Prostate gland (tissue), 2 donors: ENCODE results near the gene TTBK1. TPM values are rescaled to one million over a fixed set of nuclear protein-coding genes. Genes with fewer than 3 reads are reported as not detected.

Source experiments
- DNase-seq: peaks from one replicate; pipeline ENCODE4 v3.0.0-alpha.2; 2019; ENCODE audit warnings: low spot score
- H3K27ac ChIP-seq, 2 donors: fragments of 200-600 bp; sonication (generic); 2 replicates each; pipeline ENCODE4 v1.5.1; 2017 to 2019
- H3K27me3 ChIP-seq: fragments of 200-600 bp; sonication (generic); replicated peaks from 2 replicates; pipeline ENCODE4 v1.5.1; 2019; ENCODE audit not compliant: insufficient read depth
- H3K36me3 ChIP-seq, 2 donors: fragments of 200-600 bp; sonication (generic); 1 replicate in 1 of 2; 2 replicates in 1 of 2; pipeline versions ENCODE4 v1.5.1 to v1.8.1; 2017 to 2019
- H3K4me1 ChIP-seq: fragments of 200-600 bp; sonication (generic); replicated peaks from 2 replicates; pipeline ENCODE4 v1.5.1; 2019
- H3K4me3 ChIP-seq, 2 donors: fragments of 200-600 bp; sonication (generic); 2 replicates each; pipeline ENCODE4 v1.5.1; 2017 to 2019
- H3K9me3 ChIP-seq: fragments of 200-600 bp; sonication (generic); 2 replicates; pipeline ENCODE4 v1.5.1; 2017
- POLR2A ChIP-seq: fragments of 450-650 bp; IDR thresholded peaks from one replicate; pipeline ENCODE4 v1.6.1; 2016; ENCODE audit warnings: antibody characterized with exemption, mild to moderate bottlenecking
- POLR2AphosphoS5 ChIP-seq: sonication (generic); formaldehyde crosslinking; IDR thresholded peaks from one replicate; pipeline ENCODE4 v1.6.1; 2017; ENCODE audit warnings: antibody characterized with exemption
- WGBS: methylation state at CpG from one replicate; pipeline ENCODE4 v1.1.5; 2018; 5-methylcytosine and 5-hydroxymethylcytosine counted together
- intact Hi-C: fragments of 100-400 bp; cut with DNase I; formaldehyde crosslinking; loops from one replicate; pipeline ENCODE4 v1.14.2; 2022
- total RNA-seq, 2 donors: library from RNA; depleted of rRNA; stranded (reverse); fragments of >200 nt; gene quantifications; one replicate each; pipeline ENCODE4 v1.1.0, GENCODE V29; 2016
- TF ChIP-seq, protein P1 (sequence below), 4 experiments: fragments of 200-600 bp in 2 of 4; fragments of 450-650 bp in 2 of 4; sonication (generic) in 2 of 4; IDR thresholded peaks; 1 replicate in 3 of 4; 2 replicates in 1 of 4; pipeline ENCODE4 v1.5.1; 2016 to 2019; ENCODE audit warnings: antibody characterized with exemption in 4 of 4, mild to moderate bottlenecking in 2 of 4, moderate library complexity in 2 of 4

The TTBK1 gene
- total RNA-seq, 2 donors from 2014 or later = 0.18 to 0.62 TPM

GRCh38 chr6:43260791-43261190 lies 17.5 kb downstream of the TTBK1 start:
- 83% methylated on average over 4 of the region's 4 CpGs for WGBS
- Histone ChIP-seq H3K4me3 (no peak overlapping the region), H3K9me3 (no peaks in the 10 kb centered on the region), H3K27ac (no peak overlapping the region), H3K36me3 (no peaks in the 10 kb centered on the region), H3K4me1 (no peaks in the 10 kb centered on the region), H3K27me3 (no peaks in the 10 kb centered on the region)
- TF ChIP-seq POLR2AphosphoS5 (no peak), POLR2A (no peak)
- TF ChIP-seq, protein P1, sequence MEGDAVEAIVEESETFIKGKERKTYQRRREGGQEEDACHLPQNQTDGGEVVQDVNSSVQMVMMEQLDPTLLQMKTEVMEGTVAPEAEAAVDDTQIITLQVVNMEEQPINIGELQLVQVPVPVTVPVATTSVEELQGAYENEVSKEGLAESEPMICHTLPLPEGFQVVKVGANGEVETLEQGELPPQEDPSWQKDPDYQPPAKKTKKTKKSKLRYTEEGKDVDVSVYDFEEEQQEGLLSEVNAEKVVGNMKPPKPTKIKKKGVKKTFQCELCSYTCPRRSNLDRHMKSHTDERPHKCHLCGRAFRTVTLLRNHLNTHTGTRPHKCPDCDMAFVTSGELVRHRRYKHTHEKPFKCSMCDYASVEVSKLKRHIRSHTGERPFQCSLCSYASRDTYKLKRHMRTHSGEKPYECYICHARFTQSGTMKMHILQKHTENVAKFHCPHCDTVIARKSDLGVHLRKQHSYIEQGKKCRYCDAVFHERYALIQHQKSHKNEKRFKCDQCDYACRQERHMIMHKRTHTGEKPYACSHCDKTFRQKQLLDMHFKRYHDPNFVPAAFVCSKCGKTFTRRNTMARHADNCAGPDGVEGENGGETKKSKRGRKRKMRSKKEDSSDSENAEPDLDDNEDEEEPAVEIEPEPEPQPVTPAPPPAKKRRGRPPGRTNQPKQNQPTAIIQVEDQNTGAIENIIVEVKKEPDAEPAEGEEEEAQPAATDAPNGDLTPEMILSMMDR (IDR thresholded peaks at IDR 0.05) = no peak
- intact Hi-C loops = loop anchor here (10.0 kb wide), 1 partner anchor 234 kb away; no protein-coding TSS in a partner anchor
- DNase-seq = no peak

DNA sequence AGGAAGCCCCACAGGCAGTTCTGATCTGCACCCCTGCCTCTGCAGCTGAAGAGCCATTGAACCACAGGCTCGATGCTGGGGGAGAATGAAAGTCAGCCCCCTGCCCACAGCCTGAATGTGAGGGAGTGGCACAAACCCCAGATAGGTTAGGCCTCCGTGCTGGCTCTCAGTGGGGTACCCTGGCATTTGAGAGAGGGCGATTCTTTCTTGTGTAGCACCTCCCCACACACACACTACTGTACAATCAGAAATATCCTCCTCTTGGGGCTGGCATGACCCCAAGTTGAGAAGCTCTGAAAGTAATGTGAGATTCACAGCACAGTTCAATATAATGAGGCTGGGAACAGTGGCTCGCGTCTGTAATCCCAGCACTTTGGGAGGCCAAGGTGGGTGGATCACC lies 17.9 kb downstream of the TTBK1 start:
- intact Hi-C loops = loop anchor here (10.0 kb wide), 1 partner anchor 234 kb away; no protein-coding TSS in a partner anchor

DNA sequence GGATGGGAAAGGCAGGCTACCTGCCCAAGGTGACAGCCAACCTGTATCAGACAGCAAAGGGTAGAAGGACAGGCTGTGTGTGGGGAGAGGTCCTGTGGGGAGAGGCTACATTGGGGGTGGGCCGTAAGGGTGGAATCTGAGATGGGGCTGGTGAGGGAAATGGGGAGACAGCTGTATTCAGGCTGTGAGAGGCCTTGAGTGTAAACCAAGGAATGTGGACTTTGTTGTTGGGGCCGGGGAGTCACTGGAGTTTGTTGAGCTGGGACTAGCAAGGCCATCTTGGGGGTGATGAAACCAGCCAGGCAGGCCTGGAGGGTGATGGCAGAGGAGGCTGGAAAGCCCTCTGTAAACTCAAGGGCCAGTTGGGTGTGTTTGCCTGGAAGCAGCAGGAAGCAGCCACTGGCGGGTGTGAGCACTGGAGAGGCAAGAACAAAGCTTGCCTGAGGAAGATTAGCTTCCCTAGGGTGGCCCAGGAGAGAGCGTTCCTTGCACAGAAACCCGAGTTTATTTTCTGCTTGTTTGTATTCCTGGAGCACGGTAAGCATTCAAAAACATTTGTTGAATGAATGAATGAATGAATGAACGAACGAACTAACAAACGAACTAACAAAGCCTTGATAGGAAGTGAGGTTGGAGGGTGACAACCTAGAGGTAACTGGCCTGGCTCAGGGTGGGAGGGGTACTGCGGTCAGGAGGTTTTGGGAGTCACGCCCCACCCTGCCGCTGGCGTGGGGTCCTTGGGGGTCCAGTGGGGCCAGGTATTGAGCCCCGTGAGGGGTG lies 18.9 kb downstream of the TTBK1 start:
- DNase-seq = no peak
- WGBS = 78% methylated on average over 14 of the region's 14 CpGs
- TF ChIP-seq POLR2AphosphoS5 (no peak), POLR2A (no peak)
- TF ChIP-seq, protein P1 (IDR thresholded peaks at IDR 0.05) = no peak
- H3K36me3 ChIP-seq = no peaks in the 10 kb centered on the region
- no peaks in the 10 kb centered on the region for H3K4me1 ChIP-seq
- H3K4me3 ChIP-seq = no peak overlapping the region
- H3K27me3 ChIP-seq = no peaks in the 10 kb centered on the region
- intact Hi-C loops = loop anchor here (2.0 to 10.0 kb wide), 2 partner anchors 73 to 233 kb away; no protein-coding TSS in a partner anchor
- no peak overlapping the region for H3K27ac ChIP-seq
- H3K9me3 ChIP-seq = no peaks in the 10 kb centered on the region

More for the DNA sequence above, 17.9 kb downstream of the TTBK1 start:
- Histone ChIP-seq H3K4me1 (no peaks in the 10 kb centered on the region), H3K27me3 (no peaks in the 10 kb centered on the region), H3K9me3 (no peaks in the 10 kb centered on the region), H3K36me3 (no peaks in the 10 kb centered on the region), H3K27ac (no peak overlapping the region), H3K4me3 (no peak overlapping the region)
- TF ChIP-seq, protein P1 (IDR thresholded peaks at IDR 0.05) = no peak
- TF ChIP-seq POLR2AphosphoS5 = no peak
- no peak for TF ChIP-seq POLR2A
- no peak for DNase-seq
- 73% methylated on average over 5 of the region's 5 CpGs for WGBS

- intact Hi-C loops = loop anchor here (2.0 to 10.0 kb wide), 2 partner anchors 72 to 232 kb away; no protein-coding TSS in a partner anchor
- Histone ChIP-seq H3K4me3 (no peak overlapping the region), H3K27me3 (no peaks in the 10 kb centered on the region), H3K27ac (no peak overlapping the region), H3K9me3 (no peaks in the 10 kb centered on the region), H3K4me1 (no peaks in the 10 kb centered on the region), H3K36me3 (no peaks in the 10 kb centered on the region)
- TF ChIP-seq POLR2A (no peak), POLR2AphosphoS5 (no peak)
- TF ChIP-seq, protein P1 (IDR thresholded peaks at IDR 0.05) = no peak
- 90% methylated on average over 37 of the region's 39 CpGs for WGBS
- no peak for DNase-seq
Observed at GRCh38 chr6:43262780-43263313, 19.6 kb downstream of the TTBK1 start.
